Activated T-helper 9 cell treated with anti-CD3 and anti-CD28 coated beads, Interleukin-2, amount 50 U/mL, for 16 hours (primary cell): ENCODE data around the gene PTPRQ.

Source experiments
- DNase-seq: peaks from one replicate; pipeline ENCODE4 v3.0.0-alpha.2; 2020; ENCODE audit warnings: low read depth

Gene PTPRQ

DNA sequence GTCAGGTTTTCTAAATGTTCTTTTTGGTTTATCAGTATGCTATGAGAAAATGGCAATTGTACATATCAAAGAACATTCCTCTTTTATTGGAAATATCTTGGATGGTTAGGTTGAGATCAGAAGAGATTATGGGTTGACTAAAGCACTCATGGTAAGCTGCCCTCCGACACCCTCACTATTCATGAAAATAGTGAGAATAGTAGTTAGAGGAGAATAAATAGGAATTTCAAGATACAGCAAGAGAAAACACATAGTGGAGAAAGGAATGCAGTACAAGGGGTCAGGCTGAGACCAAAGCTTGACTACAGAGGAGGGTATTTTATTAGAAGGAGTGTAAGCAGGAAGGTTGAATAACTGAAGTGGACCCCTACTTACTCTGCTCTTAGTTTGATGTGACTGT lies 112.5 kb downstream of the PTPRQ start:
- no peak for DNase-seq

- no peak for DNase-seq
These were observed 115.7 kb downstream of the PTPRQ start for GRCh38 chr12:80559766-80560165.

DNA sequence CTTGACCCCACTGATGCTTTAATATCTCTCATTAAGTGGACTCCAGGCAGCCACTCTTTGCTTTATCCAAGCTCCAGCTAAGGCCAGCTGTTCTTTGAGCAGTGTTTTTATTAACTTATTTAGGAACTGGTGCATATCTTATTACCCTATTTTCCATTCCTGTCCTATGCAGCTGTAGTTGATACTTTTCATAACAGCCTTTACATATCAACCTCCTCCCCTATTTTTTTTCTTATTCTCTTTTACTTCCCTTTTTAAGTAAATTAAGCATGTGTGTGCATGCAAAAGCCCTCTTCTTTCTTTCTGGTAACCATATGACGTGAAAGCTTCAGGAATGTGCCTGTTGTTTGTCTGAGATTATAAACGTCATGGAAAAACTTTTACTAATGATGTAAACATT lies 121.2 kb downstream of the PTPRQ start:
- DNase-seq, result no peak

DNA sequence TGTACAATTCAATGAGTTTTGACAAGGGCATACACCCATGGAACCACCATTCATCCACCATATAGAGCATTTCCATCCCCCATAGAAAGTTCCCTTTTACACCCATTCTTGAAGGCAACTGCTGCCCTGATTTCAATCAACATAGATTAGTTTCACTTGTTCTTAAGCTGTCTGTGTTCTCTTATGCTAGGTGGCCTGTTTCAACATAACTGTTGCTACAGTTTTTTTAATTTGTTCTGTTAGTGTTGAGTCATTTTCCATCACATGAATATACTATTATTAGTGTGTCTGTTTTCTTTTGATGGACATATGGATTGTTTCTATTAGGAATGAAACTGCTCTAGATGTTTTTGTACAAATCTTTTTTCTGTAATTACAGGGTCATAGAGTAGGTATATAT lies 123.4 kb downstream of the PTPRQ start:
- no peak for DNase-seq

- no peak for DNase-seq
These were observed 132.8 kb downstream of the PTPRQ start for GRCh38 chr12:80576641-80577418.

DNA sequence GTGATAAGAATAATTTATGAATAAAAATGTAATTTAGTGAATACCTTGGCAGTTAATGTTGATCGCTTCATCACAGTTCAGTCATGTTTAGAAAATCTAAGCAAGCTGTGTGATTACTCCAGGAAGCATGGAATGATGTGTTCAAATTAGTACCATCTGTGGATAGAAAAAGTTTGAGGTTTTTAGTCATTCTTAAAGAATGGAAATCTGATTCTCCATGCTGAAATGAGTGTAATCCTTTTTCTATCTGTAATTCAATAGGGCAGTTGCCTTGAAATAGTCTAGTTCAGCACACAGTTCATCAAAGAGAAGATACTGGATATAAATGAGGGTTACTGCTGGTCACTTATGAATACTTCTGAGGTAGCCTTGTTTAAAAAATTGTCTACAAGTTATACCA lies 136.2 kb downstream of the PTPRQ start:
- no peak for DNase-seq

- DNase-seq, result no peak
These were observed 137.7 kb downstream of the PTPRQ start for GRCh38 chr12:80581783-80582182.

GRCh38 chr12:80582431-80582830 lies 138.4 kb downstream of the PTPRQ start:
- DNase-seq, result no peak

DNA sequence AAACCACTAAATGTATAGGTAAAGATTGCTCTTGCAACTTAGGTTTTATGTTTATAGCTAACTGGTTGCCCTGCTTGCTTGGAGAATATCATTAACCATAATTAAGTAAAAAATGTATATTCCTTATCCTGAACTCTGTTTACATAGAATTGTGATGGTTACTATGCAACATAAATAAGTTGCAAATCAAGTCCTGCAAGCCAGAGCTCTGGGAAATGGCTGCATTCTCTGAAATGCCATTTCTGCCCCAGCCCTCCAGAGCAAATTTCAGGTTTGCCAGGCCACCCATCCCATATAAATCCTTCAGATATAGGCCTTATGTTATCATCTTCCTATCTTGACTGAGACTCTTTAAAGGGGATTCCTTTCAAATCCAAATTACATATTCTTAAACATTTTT lies 145.0 kb downstream of the PTPRQ start:
- no peak for DNase-seq

DNA sequence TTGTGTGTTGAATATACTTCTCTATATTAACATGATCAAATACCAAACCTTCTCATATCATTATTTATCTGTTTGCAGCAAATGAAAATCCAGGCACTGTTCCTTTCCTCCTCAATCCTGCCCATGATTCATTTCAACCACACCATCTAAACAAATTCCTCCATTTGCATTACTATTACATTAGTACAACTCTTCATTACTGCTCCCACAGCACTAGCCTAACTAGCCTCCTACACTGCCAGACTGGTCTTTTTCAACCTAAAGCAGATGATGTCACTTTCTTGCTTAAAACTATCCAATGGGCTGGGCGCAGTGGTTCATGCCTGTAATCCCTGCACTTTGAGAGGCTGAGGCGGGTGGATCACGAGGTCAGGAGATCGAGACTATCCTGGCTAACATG lies 146.1 kb downstream of the PTPRQ start:
- no peak for DNase-seq

DNA sequence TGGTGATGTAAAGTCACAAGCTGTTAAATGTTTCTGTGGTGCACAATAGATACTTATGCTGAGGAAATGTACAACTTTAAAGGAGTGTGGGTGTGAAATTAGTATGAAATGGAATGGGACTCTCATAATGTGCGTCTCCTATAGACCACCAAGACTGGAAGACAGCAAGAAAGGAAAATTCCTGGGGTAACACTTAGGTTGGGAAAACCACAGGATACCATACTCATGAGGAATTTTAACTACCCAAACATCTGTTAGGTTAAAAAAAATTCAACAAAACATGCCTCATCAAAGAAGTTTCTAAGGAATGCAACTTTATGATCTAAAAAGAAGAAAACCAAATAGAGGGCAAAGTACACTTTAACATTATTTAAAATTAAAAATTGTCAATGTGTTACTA lies 149.7 kb downstream of the PTPRQ start:
- no peak for DNase-seq

- no peak for DNase-seq
These were observed 152.5 kb downstream of the PTPRQ start for GRCh38 chr12:80596509-80596908.

- DNase-seq, result no peak
These were observed 154.1 kb downstream of the PTPRQ start for GRCh38 chr12:80598004-80598606.

GRCh38 chr12:80602455-80602854 lies 158.4 kb downstream of the PTPRQ start:
- no peak for DNase-seq

DNA sequence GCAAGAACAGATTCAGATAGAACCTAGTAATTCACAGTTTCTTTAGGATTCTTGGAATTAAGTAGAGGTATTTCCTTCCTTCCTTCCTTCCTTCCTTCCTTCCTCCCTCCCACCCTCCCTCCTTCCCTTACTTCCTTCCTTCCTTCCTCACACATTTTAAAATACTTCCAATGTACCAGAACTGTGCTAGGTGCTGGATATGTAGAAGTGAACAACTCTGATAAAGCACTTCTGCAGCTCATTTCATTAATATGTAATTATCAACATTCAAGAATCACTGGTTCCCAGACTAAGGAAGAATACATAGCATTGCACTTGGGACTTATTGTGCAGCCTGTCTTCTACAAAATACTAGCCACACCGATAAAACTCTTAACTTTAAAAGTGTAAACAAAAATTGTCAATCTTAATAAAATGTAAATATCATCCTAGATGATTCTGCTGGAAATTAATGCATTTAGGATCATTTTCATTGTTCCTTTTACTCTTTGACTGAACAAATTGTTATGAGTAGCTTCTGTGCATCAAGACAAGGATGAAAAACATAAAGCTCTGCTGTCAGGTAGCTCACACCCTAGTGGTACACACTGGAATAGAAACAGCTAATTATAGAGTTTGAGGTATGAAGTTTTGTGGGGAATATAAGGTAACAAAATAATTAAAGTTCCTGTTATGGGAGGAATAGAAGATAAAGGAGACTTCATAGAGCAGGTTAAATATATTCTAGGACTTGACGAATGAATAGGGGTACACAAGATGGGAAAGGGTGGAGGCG lies 163.5 kb downstream of the PTPRQ start:
- no peak for DNase-seq

GRCh38 chr12:80617733-80618132 lies 173.7 kb downstream of the PTPRQ start:
- no peak for DNase-seq

DNA sequence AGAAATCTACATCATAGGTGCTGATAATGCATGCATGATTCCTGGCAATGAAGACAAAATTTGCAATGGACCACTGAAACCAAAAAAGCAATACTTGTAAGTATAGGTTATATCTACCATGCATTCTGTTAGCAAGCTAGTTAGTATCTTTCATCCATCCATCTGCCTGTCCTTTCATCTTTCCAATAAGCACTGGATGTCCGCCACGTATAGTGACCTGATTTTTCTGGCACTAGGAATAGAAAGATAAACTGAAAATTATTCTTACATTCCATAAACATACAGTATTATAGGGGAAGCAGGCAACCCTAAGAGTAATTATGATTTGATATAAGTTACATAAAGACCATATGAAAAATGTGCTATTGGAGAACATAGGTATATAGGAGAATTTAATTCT lies 176.2 kb downstream of the PTPRQ start:
- no peak for DNase-seq

- no peak for DNase-seq
These were observed 178.2 kb downstream of the PTPRQ start for GRCh38 chr12:80622271-80622670.

- DNase-seq, result no peak
These were observed 181.0 kb downstream of the PTPRQ start for GRCh38 chr12:80625051-80625450.

- DNase-seq, result no peak
These were observed 181.9 kb downstream of the PTPRQ start for GRCh38 chr12:80625901-80626300.

DNA sequence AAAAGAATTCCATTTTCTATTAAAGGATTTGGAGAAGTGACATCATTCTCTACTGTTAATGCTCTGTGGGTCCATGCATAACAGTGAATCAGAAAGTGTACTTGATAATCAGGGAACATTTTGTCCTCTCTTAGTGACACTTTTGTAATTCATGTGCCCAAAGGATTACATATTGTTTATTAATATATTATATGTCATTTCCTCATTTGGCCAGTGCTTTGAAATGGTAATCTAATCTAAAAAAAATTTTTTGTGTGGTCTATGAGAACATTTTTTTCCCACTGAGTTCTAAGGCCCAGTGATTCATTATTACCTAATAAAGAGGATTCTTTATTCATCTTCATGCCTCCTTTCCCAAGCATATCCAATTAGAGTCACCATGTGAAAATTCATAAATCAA lies 183.7 kb downstream of the PTPRQ start:
- no peak for DNase-seq

- no peak for DNase-seq
These were observed 188.8 kb downstream of the PTPRQ start for GRCh38 chr12:80632835-80633234.

DNA sequence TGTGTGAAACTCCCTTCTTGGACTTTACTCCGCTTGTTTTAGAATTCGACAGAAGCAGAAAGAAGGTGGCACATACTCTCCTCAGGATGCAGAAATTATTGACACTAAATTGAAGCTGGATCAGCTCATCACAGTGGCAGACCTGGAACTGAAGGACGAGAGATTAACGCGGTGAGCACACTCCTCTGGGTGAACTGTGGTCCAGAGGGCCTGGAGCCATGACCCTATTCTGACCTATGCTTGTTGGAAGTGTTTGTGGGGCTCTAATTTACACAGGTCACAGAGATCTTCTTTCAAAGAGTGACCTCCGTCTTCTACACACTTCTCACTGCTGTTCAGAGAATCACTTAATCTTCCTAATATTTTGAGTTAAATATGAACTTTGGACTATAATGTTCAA lies 190.9 kb downstream of the PTPRQ start:
- DNase-seq, result no peak
